Activated CD4-positive, alpha-beta T cell treated with anti-CD3 and anti-CD28 coated beads for 24 hours (primary cell): ENCODE measurements around the gene SPSB1.
"Not testable (repeated sequence)": the region's sequence is repeated elsewhere in the genome, so short reads cannot be mapped to it uniquely, and the experiment has no call there.

ENCODE experiments used
- DNase-seq, 2 donors: peaks; one replicate each; pipeline ENCODE4 v3.0.0-alpha.2; 2020; ENCODE audit warnings: low read depth in 2 of 2

The SPSB1 gene

DNA sequence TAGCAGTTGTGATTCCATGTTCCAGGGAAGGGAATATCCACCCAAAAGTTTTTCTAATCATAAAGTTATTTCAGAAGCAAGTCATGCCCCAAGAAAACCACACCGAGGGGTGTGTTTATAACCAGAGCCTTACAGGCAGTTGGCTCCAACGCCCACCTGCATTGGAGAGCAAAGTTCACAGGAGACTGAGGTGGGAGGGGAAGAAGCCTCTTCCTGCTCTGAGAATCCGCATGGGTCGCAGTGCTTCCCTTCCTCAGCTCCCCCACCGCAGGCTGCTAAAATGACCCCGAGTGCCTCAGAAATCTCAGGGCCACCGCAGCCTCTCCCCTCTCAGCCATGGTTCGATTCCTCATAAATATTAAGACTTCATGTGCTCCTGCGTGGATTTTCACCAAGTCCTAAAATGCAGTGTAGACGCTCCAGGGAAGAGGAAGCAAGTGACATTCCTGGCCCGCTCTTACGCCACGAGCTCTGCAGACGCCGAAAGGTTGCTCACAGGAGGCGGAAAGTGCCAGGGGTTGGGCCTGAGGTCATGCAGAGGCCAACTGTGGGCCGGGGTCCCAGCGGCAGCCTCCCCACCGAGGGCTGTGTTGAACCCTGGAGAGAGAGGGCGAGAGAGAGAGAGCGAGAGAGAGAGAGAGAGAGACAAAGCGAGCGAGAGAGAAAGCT is 13.4 kb upstream of the SPSB1 start:
- DNase-seq: no peak

DNA sequence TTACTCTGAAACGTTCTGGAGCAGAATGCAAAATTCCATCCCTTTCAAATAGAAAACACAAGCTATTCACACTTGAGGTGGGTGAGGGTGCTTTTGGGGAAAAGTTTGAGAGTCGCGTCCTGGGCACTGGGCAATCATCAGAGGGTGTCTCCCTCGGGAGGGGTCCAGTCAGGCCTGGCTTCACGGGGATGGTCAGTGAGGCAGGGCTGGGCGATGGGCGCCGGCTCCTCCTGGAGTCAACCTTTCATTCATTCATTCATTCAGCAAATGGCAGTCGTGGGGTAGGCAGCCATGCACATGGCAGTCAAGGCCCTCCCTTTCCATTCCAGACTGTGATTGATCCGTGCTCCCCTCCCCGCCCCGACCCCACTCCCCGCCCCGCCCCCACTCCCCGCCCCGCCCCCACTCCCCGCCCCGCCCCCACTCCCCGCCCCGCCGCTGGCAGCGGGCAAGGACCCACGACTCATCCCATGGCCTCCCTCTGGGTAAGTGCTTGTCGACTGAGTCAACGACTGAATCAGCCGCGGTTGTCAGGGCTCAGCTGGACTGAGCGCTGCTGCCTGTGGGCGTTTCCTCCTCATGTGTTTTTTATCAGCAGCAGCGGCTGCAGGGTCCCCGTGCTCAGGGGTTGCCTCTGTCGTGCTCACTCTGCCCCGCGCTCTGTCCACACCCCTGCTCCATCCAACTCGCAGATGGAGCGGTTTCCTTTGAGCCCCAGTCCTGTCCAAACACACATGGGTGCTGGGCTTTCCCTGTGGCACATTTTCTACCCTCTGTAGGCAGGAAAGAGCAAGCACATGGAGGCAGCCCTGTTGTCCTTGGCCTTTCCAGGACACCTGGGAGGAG is 12.5 kb upstream of the SPSB1 start:
- peak; percentile 42 to 59 for DNase-seq

DNA sequence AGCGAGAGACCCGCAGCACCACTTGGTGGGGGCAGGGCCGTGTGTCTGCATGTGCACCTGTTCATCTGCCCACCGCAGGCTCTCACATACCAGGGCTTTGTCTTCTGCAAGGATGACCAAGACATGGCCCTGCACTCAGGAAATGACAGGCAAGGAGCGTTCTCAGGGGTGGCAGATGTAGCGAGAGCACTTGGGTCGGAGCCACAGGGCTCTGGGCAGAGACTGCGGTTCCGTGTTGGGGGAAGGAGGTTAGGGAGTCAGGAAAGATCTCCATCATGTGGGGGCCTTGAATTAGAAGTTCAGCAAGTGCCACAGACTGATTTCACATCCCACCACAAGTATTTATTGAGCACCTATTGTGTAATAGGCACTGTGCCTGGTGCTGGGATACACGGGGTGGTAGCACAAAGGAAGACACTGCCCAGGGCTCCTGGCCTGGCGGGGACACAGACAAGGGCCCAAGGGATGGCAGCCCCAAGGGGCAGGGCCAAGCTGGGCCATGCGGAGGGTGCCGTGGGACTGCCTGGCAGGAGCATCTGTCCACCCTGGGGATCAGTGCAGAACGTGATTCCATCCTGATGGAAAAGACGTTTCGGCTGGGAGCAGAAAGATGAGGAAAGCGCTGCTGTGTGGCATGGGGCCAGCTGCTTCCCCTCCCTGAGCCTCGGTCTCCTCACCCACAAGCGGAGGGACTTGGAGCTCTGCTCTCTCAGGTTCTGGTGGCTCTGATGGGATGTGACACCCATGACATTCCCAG is 11.4 kb upstream of the SPSB1 start:
- no peak for DNase-seq

DNA sequence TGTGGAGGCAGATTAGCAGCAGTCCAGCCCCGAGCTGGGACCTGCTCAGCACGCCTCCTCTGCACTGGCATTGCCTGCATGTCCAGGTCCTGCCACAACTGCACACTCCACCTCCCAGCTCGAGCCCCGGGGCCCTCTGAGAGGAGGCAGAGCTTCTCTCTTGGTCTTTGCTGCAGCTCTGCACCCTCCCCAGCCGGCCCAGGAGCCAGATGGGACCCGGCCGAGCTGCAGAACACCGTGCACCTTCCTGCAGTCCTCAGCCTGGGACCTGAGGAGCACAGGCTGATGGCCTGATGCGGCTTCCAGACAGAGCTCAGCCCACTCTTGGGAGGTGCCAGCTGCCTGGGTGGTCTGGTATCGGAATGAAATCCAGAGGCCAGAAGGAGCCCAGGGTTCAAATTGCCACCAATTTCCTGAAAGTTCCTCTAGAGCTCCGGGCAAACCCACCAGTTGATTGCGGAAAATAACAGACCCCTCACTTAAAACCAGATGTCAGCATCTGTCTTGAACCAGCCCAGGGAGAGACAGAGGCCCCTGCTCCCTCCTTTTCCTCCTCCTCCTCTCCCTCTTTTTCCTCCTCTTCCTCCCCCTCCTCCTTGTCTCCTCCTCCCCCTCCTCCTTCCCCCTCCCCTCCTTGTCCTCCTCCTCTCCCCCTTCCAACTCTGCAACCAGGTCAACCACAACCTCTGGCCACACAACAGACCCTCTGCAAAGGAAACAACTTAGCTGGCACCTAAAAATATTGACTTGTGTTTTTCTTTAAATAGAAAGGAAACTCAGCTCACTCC is 10.6 kb upstream of the SPSB1 start:
- DNase-seq: no peak

DNA sequence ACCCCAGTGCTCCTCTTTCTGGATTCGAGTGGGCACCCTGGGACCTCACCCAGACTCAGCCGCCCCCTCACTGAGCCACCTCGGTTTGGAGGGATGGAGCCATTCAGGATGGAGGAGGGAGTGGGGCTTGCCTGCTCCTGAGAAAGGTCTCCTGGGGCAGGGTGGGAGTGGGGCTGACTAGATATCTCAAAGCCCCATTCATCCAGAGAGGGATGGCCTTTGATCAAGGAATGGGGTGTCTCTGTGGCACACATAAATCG is 10.1 kb upstream of the SPSB1 start:
- no peak for DNase-seq

DNA sequence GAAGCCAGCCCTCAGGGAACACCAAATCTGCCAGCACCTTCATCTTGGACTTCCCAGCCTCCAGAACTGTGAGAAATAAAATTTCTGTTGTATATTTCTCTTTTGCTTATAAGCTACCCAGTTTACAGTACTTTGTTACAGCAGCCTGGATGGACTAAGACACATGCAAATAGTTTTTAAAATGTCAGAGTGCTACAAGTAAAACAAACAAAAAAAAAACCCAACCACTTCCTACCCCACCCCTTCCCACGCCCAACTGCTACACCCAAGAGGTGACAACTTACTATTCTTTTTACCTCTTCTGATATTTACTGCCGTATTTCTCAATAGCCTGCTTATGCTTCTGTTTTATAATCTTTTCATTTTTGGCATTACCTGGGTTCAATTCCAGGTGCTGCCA is 8.6 kb upstream of the SPSB1 start:
- DNase-seq: no peak

DNA sequence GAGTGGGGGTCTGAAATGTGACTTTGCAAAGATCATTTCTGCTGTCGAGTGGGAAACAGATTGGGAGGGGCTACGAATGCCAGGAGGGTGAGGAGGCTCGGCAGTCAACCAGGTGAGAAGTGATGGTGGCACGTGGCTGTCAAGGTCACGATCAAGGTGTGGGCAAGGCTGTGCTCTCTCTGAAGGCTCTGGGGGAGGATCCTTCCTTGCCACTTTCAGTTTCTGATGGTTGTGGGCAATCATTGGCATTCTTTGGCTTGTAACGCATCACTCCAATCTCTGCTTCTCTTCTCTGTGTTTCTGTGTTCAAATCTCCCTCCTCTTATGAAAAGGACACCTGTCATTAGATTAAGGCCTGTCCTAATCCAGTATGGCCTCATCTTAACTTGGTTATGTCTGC is 6.1 kb upstream of the SPSB1 start:
- DNase-seq: no peak

DNA sequence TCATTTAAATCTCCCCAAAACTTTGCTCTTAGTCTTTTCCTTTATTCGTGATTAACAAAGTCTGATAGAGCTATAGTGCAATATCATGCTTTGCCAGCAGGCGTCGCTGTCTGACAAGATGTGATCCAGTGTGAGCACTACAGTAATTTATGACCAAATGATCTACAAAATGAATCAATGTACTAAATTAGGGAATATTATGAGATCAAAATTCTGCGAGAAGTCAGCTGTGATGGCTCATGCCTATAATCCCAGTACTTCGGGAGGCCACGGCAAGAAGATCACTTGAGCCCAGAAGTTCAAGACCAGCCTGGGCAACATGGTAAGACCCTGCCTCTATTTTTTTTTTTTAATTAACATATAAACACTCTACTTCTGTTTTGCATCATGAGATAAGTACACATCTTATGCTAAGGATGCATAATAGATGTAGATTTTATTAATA is 3.6 kb upstream of the SPSB1 start:
- peak; percentile 83 to 86 for DNase-seq

DNA sequence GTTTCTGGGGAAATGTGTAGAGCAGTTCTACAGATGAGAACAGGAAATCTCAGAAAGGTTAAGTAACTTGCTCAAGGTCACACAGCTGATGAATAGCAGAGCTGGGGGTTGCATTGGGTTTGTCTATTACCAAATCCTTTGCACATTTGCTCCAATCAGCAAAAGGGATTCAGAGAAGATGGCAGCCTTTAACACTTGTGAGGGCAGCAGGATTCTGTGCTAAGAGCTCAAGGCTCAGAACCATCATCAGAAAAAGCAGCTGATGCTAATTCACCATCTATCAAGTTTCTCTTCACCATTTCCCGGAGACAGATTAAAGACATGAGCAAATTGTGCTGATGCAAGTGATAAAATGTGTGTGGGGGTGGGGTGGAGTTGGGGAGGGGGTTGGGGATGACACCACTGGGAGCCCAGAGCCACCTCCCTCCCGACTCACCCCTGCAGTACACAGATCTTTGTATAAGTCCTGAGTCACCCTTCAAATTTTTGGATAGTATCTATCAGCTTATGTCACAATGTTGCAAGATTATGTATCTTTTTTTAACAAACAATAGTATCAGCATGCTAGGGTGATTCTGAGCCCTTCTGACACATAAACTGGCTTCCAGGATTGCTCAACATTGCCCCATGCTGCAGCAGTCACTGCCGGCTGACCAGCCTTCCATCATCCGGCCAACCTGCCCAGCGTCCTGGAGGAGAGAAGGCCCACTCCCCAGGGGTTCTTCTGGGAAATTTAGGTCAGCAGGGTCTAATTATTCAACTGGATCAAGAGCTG is 2.8 kb upstream of the SPSB1 start:
- no peak for DNase-seq

DNA sequence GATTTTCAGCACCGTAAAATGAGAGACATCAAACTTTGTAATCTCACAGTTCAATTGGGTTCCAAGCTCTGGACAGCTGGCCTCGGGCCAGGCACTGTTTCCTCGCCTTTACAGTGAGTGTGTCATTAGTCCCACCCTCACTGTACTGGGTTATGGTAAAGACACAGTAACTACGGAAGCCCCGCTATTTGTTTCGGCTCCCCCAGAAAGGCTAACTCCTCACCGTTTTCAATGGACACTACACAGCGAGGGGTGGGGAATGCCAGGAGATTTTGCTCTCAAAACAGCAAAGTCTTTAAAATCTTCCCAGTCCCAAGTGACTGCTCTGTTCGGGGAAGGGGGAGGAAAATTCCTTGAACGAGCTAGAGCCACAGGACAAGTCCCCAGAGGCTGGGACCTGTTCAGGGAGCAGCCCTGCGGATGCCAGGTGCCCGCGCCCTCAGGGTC is 757 bp upstream of the SPSB1 start:
- no peak for DNase-seq

DNA sequence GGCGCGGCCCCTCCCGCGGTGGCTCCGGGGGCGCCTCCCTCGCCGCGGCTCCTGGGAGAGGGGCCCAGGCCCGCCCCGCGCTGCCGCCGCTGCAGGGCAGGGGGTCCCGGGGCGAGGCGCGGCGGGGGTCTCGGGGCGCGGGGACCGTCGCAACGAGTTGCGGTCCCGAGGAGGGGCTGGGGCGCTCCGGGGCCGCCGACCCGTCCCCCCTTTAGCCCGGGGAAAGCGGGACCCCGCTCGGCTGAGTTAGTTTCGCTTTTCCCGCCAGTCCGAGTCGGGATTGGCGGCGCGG is 493 bp downstream of the SPSB1 start:
- no peak for DNase-seq

DNA sequence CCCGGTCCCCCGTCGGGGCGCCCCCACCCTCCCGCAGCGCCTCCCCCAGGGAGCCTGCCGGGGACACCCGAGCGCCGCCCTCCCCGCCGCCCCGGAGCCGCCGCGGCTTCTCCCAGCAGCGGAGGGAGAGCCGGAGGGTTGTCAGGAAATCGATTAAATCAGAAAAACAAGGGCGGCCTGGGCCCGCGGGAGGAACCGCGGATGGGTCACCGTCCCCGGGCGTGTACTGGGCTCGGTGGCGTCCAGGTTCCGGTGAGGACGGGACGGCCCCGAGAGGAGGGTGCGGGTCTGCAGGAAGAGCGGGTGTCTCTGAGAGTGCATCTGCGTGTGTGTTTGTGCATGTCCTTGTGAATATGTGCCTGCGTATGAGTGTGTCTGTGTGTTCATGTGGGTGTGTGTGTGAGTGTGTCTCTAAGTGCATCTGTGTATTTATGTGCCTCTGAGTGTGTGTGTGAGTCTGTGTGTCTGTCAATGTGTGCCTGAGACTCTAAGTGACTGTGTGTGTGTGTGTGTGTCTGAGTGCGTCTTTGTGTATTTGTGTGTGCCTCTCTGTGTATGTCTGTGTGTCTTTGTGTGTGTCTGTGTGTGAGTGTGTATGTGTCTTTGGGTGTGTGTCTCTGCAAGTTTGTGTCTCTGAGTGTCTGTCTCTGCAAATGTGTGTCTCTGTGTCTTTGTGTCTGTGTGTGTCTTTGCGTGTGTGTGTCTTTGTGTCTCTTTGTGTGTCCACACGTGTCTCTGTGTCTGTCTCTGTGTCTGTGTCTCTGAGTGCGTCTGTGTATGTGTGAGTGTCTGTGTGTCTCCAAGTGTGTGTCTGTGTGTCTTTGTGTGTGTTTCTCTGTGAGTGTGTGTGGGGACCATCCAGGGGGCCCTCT is 1.1 kb downstream of the SPSB1 start:
- no peak for DNase-seq

DNA sequence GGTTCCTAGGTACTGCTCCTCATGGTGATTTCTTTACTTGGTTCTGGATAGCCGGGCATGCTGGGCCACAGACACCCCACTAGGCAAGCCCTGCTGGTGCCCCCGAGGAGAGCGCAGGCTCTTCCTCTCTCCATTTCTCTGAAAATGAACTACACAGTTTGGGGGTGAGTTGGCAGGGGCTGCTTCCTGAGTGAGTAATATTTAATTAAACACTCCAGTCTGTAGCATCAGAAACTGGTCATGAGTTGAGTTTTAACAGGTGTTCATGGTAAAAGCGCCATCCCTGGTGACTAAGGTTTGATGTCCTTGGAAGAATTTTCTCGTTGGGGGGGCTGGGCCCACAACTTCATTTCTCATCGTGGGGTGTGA is 1.7 kb downstream of the SPSB1 start:
- no peak for DNase-seq

DNA sequence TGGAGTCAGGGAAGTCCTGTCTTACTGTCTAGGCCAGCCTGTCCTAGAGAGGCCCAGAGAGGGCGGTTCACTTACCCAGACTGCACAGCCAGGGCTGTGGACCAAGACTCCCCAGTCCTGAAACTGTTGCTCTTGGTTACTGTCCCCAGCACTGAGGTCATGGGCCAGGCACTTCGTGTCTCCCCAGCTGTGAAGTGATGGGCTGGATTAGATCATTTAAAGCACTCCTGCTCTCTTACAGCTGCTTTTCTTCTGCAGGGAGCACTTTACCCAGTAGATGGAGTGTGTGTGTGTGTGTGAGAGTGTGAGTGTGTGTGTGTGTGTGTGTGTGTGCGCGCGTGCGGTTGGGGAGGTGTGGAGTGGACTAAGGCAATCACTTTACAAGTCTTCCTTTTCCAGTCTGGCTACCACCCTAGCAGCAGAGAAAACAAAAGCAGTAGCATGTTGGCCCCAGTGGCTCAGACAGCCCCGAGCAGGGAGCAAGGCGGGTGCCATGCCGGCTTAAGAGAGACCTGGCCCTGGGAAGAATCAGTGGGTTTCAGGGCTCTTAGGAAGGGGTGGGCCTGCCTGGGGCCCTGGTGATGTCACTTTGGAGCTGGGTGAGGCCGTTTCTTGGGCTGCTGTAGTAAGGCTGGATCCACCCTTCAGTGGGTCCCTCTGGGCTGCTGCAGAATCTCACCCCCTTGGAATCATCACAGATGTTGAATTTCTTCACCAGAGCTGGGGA is 2.4 kb downstream of the SPSB1 start:
- DNase-seq: no peak

DNA sequence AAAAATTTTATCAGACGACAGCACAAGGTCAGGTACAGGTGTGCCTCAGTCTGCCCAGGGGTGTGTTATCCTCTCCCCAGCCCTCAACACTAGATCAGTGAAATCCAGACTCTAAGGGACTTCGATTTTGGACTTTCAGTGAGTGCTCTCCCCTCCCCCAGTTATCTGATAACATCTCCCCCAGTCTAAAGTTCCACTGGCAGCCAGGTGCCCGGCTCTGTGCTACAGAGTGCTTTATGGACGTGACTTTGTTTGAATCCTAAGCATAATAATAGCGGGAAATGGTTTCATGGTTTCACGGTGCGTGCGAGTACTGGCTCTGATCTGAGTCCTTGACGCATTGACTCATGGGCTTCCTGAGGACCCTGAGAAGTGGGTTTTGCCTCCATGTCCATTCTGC is 3.2 kb downstream of the SPSB1 start:
- DNase-seq: no peak

DNA sequence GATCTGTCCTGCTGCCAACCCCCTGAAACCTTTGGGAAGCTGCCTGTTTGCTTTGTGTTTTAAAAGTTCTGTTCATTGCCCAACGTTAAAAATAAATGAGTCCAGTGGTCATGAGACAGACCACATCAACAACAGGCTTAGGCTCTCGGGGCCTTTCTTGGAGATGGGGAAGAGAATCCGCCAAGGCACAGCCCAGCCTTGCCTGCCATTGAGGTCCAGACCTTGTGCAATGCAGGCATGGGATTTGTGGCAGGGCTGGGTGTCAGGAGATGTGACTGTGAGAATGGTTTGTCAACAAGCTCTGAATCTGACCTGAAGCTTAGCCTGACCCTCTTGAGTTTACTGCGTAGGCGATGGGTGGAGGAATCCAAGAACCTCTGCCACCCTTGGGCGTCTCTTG is 4.2 kb downstream of the SPSB1 start:
- DNase-seq: no peak

DNA sequence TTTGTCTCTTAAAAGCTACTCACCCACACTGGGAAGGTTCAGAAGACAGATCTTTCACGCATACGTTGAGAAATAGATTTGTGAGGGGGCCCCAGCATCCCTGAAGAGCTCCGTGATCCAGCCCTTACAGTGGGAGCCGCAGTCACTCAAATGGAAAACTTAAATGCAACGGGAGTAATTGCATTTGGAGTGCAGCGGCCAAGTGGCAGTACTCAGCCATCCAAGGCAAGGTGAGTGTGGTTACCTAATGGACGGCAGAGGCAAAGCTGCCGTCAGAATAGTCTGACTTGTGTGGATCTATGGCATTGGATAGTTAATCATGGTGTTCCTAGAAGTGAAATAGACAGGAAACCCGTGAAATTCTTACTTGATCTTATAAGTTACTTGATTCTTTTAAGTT is 5.1 kb downstream of the SPSB1 start:
- DNase-seq: no peak

DNA sequence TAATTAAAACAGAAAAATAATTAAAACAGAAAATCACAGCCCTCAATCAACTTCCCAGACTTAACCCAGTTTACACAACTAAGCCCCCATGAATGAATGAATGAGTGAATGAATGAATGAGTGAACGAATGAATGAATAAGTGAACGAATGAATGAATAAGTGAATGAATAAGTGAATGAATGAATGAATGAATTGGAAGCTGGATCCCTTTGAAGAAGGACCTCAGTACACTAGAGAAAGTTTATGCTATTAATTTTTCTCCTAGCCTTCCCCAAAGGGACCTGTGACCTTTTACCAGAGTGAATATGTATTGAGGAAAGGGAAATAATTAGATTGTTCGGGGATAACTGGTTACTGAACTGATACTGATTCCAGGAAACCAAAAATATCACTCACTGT is 5.6 kb downstream of the SPSB1 start:
- no peak for DNase-seq

DNA sequence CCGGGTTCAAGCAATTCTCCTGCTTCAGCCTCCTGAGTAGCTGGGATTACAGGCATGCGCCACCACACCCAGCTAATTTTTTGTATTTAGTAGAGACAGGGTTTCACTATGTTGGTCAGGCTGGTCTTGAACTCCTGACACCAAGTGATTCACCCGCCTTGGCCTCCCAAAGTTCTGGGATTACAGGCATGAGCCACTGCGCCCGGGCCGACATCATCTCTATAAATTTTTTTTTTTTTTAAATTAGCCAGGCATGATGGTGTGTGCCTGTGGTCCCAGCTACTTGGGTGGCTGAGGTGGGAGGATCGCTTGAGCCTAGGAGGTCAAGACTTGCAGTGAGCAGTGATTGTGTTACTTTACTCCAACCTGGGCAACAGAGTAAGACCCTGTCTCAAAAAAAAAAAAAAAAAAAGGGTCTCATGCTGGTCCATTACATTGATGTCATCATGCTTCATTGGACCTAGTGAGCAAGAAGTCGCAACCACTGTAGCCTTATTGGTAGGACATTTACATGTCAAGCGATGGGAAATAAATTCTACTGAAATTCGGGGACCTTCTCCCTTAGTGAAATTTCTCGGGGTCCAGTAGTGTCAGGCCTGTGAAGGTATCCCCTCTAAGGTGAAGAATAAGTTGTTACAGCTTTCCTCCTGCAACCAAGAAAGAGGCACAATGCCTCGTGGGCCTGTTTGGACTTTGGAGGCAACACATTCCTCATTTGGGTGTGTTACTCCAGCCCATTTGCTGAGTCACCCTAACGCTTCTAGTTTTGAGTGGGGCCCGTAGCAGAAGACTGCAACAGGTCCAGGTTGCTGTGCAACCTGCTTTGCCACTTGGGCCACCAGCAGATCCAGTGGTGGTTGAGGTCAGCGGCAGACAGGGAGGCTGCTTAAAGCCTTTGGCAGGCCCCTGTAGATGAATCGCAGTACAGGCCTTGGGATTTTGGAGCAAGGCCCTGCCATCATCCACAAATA is 7.2 kb downstream of the SPSB1 start:
- DNase-seq: not testable (repeated sequence)
